ENCODE results near the gene L1CAM.

L1CAM gene

GRCh38 chrX:153906126-153906917, 20.3 kb upstream of the L1CAM start:
- TF ChIP-seq ZNF513 (tag by site-specific recombination; IDR thresholded peaks at IDR 0.05): no peak
- no peak for TF ChIP-seq TSHZ1 (tag by site-specific recombination; IDR thresholded peaks at IDR 0.05; ENCODE audit: borderline replicate concordance)
- no peak for TF ChIP-seq SCRT2 (tag by site-specific recombination; IDR thresholded peaks at IDR 0.05)
- no peak for TF ChIP-seq ZNF324 (tag by site-specific recombination; IDR thresholded peaks at IDR 0.05)
- TF ChIP-seq ZNF654 (tag by site-specific recombination; IDR thresholded peaks at IDR 0.05; ENCODE audit: low read depth): no peak
- no peak for TF ChIP-seq GLI4 (tag by site-specific recombination; IDR thresholded peaks at IDR 0.05)
- H3K36me3 ChIP-seq (ENCODE audit: control insufficient read depth in 2 of 2, insufficient read depth in 1 of 2, low read length in 2 of 2): no peaks in the 10 kb centered on the region
- H3K27ac ChIP-seq (ENCODE audit: extremely low read depth, low read depth, low read length): no peak overlapping the region
- ChIA-PET POLR2A (interaction anchor here (1.4 to 1.7 kb wide), 2 partner anchors 16 to 22 kb away, joined by 5 to 7 read pairs; no protein-coding TSS in a partner anchor), CTCF (interaction anchor here (0.6 to 9.6 kb wide), 2 partner anchors 17 to 40 kb away, joined by 3 to 72 read pairs; no protein-coding TSS in a partner anchor)
- no peaks in the 10 kb centered on the region for H3K9me3 ChIP-seq (ENCODE audit: control insufficient read depth, insufficient read depth, low read depth, low read length)
- H3K4me1 ChIP-seq (ENCODE audit: control insufficient read depth, insufficient read depth, low read length): no peaks in the 10 kb centered on the region
- no peak overlapping the region for H3K4me3 ChIP-seq (ENCODE audit: low read depth, low read length)

GRCh38 chrX:153905481-153906095, 19.6 kb upstream of the L1CAM start:
- H3K27ac ChIP-seq (ENCODE audit: extremely low read depth, low read depth, low read length): no peak overlapping the region
- H3K36me3 ChIP-seq (ENCODE audit: control insufficient read depth in 2 of 2, insufficient read depth in 1 of 2, low read length in 2 of 2): no peaks in the 10 kb centered on the region
- H3K9me3 ChIP-seq (ENCODE audit: control insufficient read depth, insufficient read depth, low read depth, low read length): no peaks in the 10 kb centered on the region
- TF ChIP-seq ZNF10 (tag by site-specific recombination; IDR thresholded peaks at IDR 0.05): no peak
- TF ChIP-seq, protein P1, sequence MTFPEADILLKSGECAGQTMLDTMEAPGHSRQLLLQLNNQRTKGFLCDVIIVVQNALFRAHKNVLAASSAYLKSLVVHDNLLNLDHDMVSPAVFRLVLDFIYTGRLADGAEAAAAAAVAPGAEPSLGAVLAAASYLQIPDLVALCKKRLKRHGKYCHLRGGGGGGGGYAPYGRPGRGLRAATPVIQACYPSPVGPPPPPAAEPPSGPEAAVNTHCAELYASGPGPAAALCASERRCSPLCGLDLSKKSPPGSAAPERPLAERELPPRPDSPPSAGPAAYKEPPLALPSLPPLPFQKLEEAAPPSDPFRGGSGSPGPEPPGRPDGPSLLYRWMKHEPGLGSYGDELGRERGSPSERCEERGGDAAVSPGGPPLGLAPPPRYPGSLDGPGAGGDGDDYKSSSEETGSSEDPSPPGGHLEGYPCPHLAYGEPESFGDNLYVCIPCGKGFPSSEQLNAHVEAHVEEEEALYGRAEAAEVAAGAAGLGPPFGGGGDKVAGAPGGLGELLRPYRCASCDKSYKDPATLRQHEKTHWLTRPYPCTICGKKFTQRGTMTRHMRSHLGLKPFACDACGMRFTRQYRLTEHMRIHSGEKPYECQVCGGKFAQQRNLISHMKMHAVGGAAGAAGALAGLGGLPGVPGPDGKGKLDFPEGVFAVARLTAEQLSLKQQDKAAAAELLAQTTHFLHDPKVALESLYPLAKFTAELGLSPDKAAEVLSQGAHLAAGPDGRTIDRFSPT (tag by site-specific recombination; IDR thresholded peaks at IDR 0.05): 0 out of 2 replicates have a peak, but pooled peaks have one; percentile 11
- CTCF ChIA-PET: no interaction called here
- H3K4me3 ChIP-seq (ENCODE audit: low read depth, low read length): no peak overlapping the region
- POLR2A ChIA-PET: no interaction called here
- H3K4me1 ChIP-seq (ENCODE audit: control insufficient read depth, insufficient read depth, low read length): no peaks in the 10 kb centered on the region

- Histone ChIP-seq H3K36me3 (ENCODE audit: control insufficient read depth in 2 of 2, insufficient read depth in 1 of 2, low read length in 2 of 2) (no peaks in the 10 kb centered on the region), H3K9me3 (ENCODE audit: control insufficient read depth, insufficient read depth, low read depth, low read length) (no peaks in the 10 kb centered on the region; the same call in 1 of the 2 replicates), H3K4me1 (ENCODE audit: control insufficient read depth, insufficient read depth, low read length) (no peaks in the 10 kb centered on the region), H3K27ac (ENCODE audit: extremely low read depth, low read depth, low read length) (no peak within 1 kb of the TSS), H3K4me3 (ENCODE audit: low read depth, low read length) (no peak within 1 kb of the TSS)
- ChIA-PET CTCF (no interaction called here), POLR2A (no interaction called here)
- no peak for TF ChIP-seq ZNF621 (tag by site-specific recombination; IDR thresholded peaks at IDR 0.05)
- TF ChIP-seq, protein P2, sequence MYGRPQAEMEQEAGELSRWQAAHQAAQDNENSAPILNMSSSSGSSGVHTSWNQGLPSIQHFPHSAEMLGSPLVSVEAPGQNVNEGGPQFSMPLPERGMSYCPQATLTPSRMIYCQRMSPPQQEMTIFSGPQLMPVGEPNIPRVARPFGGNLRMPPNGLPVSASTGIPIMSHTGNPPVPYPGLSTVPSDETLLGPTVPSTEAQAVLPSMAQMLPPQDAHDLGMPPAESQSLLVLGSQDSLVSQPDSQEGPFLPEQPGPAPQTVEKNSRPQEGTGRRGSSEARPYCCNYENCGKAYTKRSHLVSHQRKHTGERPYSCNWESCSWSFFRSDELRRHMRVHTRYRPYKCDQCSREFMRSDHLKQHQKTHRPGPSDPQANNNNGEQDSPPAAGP (tag by site-specific recombination; IDR thresholded peaks at IDR 0.05): no peak
- TF ChIP-seq PRDM1 (tag by site-specific recombination; IDR thresholded peaks at IDR 0.05): no peak
- no peak for TF ChIP-seq ZNF335 (tag by site-specific recombination; conservative IDR thresholded peaks at IDR 0.05)
- peak; percentile 64 for TF ChIP-seq KLF9 (tag by site-specific recombination; IDR thresholded peaks at IDR 0.05; ENCODE audit: low read depth)
- no peak for TF ChIP-seq KLF7 (tag by site-specific recombination; IDR thresholded peaks at IDR 0.05; ENCODE audit: borderline replicate concordance)
- peak; percentile 74 for TF ChIP-seq KLF1 (tag by site-specific recombination; IDR thresholded peaks at IDR 0.05)
- peak; percentile 46; the same call in 1 of the 2 replicates for TF ChIP-seq ZFHX2 (tag by site-specific recombination; conservative IDR thresholded peaks at IDR 0.05)
- TF ChIP-seq TRIM28 (IDR thresholded peaks at IDR 0.05; ENCODE audit: borderline replicate concordance, low read length): no peak
- TF ChIP-seq ZNF792 (tag by site-specific recombination; IDR thresholded peaks at IDR 0.05): no peak
Measured at GRCh38 chrX:153903991-153904957, 18.3 kb upstream of the L1CAM start, which contains the start of gene AVPR2. Gene AVPR2 (plus strand): TSS chrX:153904673. CDS start chrX:153905146, 473 bp downstream.

Measured in HEK293 (cell line).